IMR-90 (cell line): ENCODE measurements around the gene ZNF567. TPM values are rescaled to one million over a fixed set of nuclear protein-coding genes. Genes with fewer than 3 reads are reported as not detected.

ENCODE experiments used
- ATAC-seq: fragments of 200-7000 bp; cut with Tn5 transposase; 2 replicates; pipeline ENCODE4 v1.9.1; 2020; ENCODE audit warnings: low read depth, mild to moderate bottlenecking, moderate library complexity
- BruUV-seq: library from RNA; stranded (reverse); fragments of 400-500 nt; replicated peaks from 2 replicates; lab custom pipeline; 2021; lab: Mats Ljungman, UMichigan
- CTCF ChIA-PET: fragments of 300-600 bp; formaldehyde crosslinking; extraction: SDS; loops from one replicate; lab custom pipeline; 2021; ENCODE audit warnings: antibody characterized with exemption; lab: Yijun Ruan, JAX
- POLR2A ChIA-PET: fragments of 300-600 bp; sonication (Branson Sonifier 250); formaldehyde crosslinking; loops from one replicate; lab custom pipeline; 2022; ENCODE audit warnings: antibody characterized with exemption; ENCODE audit not compliant: unreplicated experiment; lab: Charles Lee
- DNase-seq: peaks from one replicate; pipeline ENCODE4 v3.0.0; 2013
- H2AFZ ChIP-seq: replicated peaks from 2 replicates; pipeline ENCODE3; 2013; ENCODE audit warnings: low read length, mild to moderate bottlenecking; ENCODE audit not compliant: poor library complexity
- H2AK5ac ChIP-seq: 2 replicates; pipeline ENCODE4 v1.6.1; 2013; ENCODE audit warnings: low read depth, low read length, inconsistent platforms
- H2AK9ac ChIP-seq: replicated peaks from 2 replicates; pipeline ENCODE3; 2013; ENCODE audit warnings: mild to moderate bottlenecking, low read depth, low read length, moderate library complexity; ENCODE audit not compliant: poor library complexity
- H2BK120ac ChIP-seq: 2 replicates; pipeline ENCODE4 v1.6.1; 2013; ENCODE audit warnings: low read depth, low read length, inconsistent platforms
- H2BK15ac ChIP-seq: 3 replicates; pipeline ENCODE4 v1.6.1; 2013; ENCODE audit warnings: low read depth, low read length, inconsistent platforms
- H2BK20ac ChIP-seq: 2 replicates; pipeline ENCODE4 v1.6.1; 2013; ENCODE audit warnings: low read depth, mild to moderate bottlenecking, inconsistent platforms, low read length, moderate library complexity
- H2BK5ac ChIP-seq: 2 replicates; pipeline ENCODE4 v1.6.1; 2013; ENCODE audit warnings: mild to moderate bottlenecking, low read depth, low read length, inconsistent platforms; ENCODE audit not compliant: poor library complexity, severe bottlenecking
- H3K14ac ChIP-seq: replicated peaks from 2 replicates; pipeline ENCODE4 v1.6.1; 2013; ENCODE audit warnings: low read depth, low read length, inconsistent platforms
- H3K18ac ChIP-seq: 2 replicates; pipeline ENCODE4 v1.6.1; 2013; ENCODE audit warnings: low read depth, low read length, control low read depth
- H3K23ac ChIP-seq: 2 replicates; pipeline ENCODE4 v1.6.1; 2013; ENCODE audit warnings: low read depth, low read length, inconsistent platforms
- H3K27ac ChIP-seq: 2 replicates; pipeline ENCODE4 v1.5.1; 2013; ENCODE audit warnings: mild to moderate bottlenecking, control low read depth, low read length; ENCODE audit not compliant: insufficient read depth
- H3K27me3 ChIP-seq: 2 replicates; pipeline ENCODE4 v1.6.1; 2013; ENCODE audit warnings: low read length; ENCODE audit not compliant: control insufficient read depth, insufficient read depth
- H3K36me3 ChIP-seq: 2 replicates; pipeline ENCODE4 v1.6.1; 2013; ENCODE audit warnings: low read length, mixed read lengths; ENCODE audit not compliant: control insufficient read depth, insufficient read depth
- H3K4ac ChIP-seq: 2 replicates; pipeline ENCODE4 v1.6.1; 2013; ENCODE audit warnings: low read depth, low read length, inconsistent platforms
- H3K4me1 ChIP-seq: 2 replicates; pipeline ENCODE4 v1.6.1; 2013; ENCODE audit warnings: low read length, mixed read lengths; ENCODE audit not compliant: control insufficient read depth, insufficient read depth
- H3K4me2 ChIP-seq: 2 replicates; pipeline ENCODE4 v1.6.1; 2013; ENCODE audit warnings: low read depth, mild to moderate bottlenecking, control low read depth, low read length, moderate library complexity
- H3K4me3 ChIP-seq: 2 replicates; pipeline ENCODE4 v1.5.1; 2013; ENCODE audit warnings: low read depth, mild to moderate bottlenecking, control low read depth, low read length, moderate library complexity; ENCODE audit not compliant: insufficient read depth
- H3K56ac ChIP-seq: 2 replicates; pipeline ENCODE4 v1.6.1; 2013; ENCODE audit warnings: low read length, inconsistent platforms; ENCODE audit not compliant: insufficient read depth; ENCODE audit errors: extremely low read depth
- H3K79me1 ChIP-seq, 2 experiments: 2 replicates each; pipeline ENCODE4 v1.6.1; 2013; ENCODE audit warnings: low read length in 2 of 2, inconsistent platforms in 1 of 2, low read depth in 1 of 2
- H3K9ac ChIP-seq: 2 replicates; pipeline ENCODE4 v1.6.1; 2013; ENCODE audit warnings: low read depth, low read length, control low read depth
- H3K9me1 ChIP-seq: 2 replicates; pipeline ENCODE4 v1.6.1; 2013; ENCODE audit warnings: low read length, inconsistent platforms; ENCODE audit not compliant: insufficient read depth
- H3K9me3 ChIP-seq: 2 replicates; pipeline ENCODE4 v1.6.1; 2013; ENCODE audit warnings: low read length; ENCODE audit not compliant: control insufficient read depth, insufficient read depth
- H4K20me1 ChIP-seq: 2 replicates; pipeline ENCODE4 v1.6.1; 2013; ENCODE audit warnings: low read length, inconsistent platforms; ENCODE audit not compliant: insufficient read depth
- H4K5ac ChIP-seq: 2 replicates; pipeline ENCODE4 v1.6.1; 2013; ENCODE audit warnings: mild to moderate bottlenecking, low read depth, low read length, control low read depth
- H4K8ac ChIP-seq, 2 experiments: 2 replicates each; pipeline ENCODE4 v1.6.1; 2013; ENCODE audit warnings: low read depth in 2 of 2, low read length in 2 of 2, control low read depth in 1 of 2, inconsistent platforms in 1 of 2
- H4K91ac ChIP-seq: 2 replicates; pipeline ENCODE4 v1.6.1; 2013; ENCODE audit warnings: low read depth, low read length, inconsistent platforms; ENCODE audit not compliant: insufficient read depth
- BHLHE40 ChIP-seq: fragments of 150-350 bp; IDR thresholded peaks from 2 replicates; pipeline ENCODE4 v1.6.1; 2016; ENCODE audit warnings: mild to moderate bottlenecking, low read depth, low read length
- CEBPB ChIP-seq: IDR thresholded peaks from 2 replicates; pipeline ENCODE4 v1.6.1; 2012; ENCODE audit warnings: low read depth, low read length, improper control_type of control experiment
- CHD1 ChIP-seq: IDR thresholded peaks from 2 replicates; pipeline ENCODE4 v1.6.1; 2012; ENCODE audit warnings: low read depth, low read length, improper control_type of control experiment
- CTCF ChIP-seq: conservative IDR thresholded peaks from 2 replicates; pipeline ENCODE4 v1.5.1; 2012; ENCODE audit warnings: mild to moderate bottlenecking, low read depth, low read length, improper control_type of control experiment
- FOS ChIP-seq: fragments of 150-350 bp; IDR thresholded peaks from 2 replicates; pipeline ENCODE4 v1.6.1; 2016; ENCODE audit warnings: low read depth, low read length
- MAZ ChIP-seq: IDR thresholded peaks from 2 replicates; pipeline ENCODE4 v1.6.1; 2012; ENCODE audit warnings: low read depth, mild to moderate bottlenecking, low read length, improper control_type of control experiment, moderate library complexity, borderline replicate concordance
- NFE2L2 ChIP-seq: fragments of 150-350 bp; IDR thresholded peaks from 2 replicates; pipeline ENCODE4 v1.6.1; 2016; ENCODE audit warnings: low read depth, mild to moderate bottlenecking, low read length
- RAD21 ChIP-seq: IDR thresholded peaks from 2 replicates; pipeline ENCODE4 v1.6.1; 2012; ENCODE audit warnings: low read length, improper control_type of control experiment
- RCOR1 ChIP-seq: IDR thresholded peaks from 2 replicates; pipeline ENCODE4 v1.6.1; 2012; ENCODE audit warnings: mild to moderate bottlenecking, low read length, improper control_type of control experiment; ENCODE audit not compliant: insufficient replicate concordance
- RFX5 ChIP-seq: IDR thresholded peaks from 2 replicates; pipeline ENCODE4 v1.8.0; 2012; ENCODE audit warnings: low read depth, mild to moderate bottlenecking, low read length, moderate library complexity
- SMC3 ChIP-seq: fragments of 150-350 bp; IDR thresholded peaks from 2 replicates; pipeline ENCODE4 v1.6.1; 2016; ENCODE audit warnings: low read depth, mild to moderate bottlenecking, antibody characterized with exemption, low read length, moderate library complexity
- USF2 ChIP-seq: fragments of 150-350 bp; IDR thresholded peaks from 2 replicates; pipeline ENCODE4 v1.6.1; 2017; ENCODE audit warnings: mild to moderate bottlenecking, antibody characterized with exemption, low read length, low read depth
- WGBS, 2 experiments: methylation state at CpG; one replicate each; pipeline versions ENCODE4 v1.1.5 to v1.1.7; 2013; ENCODE audit warnings: missing lambda C conversion rate in 2 of 2; ENCODE audit not compliant: insufficient read length in 1 of 2; ENCODE audit errors: extremely low coverage in 2 of 2; 5-methylcytosine and 5-hydroxymethylcytosine counted together
- dilution Hi-C: fragments of 300-500 bp; cut with HindIII; formaldehyde crosslinking; loops from one replicate; pipeline ENCODE4 v1.14.3; 2018; ENCODE audit warnings: low sequenced_read_pairs; ENCODE audit not compliant: unreplicated experiment
- in situ Hi-C: fragments of 300-500 bp; cut with MboI; formaldehyde crosslinking; loops from 3 replicates; pipeline ENCODE4 v1.14.3; 2019; ENCODE audit warnings: low sequenced_read_pairs, inconsistent platforms, mixed read lengths
- intact Hi-C: fragments of 100-400 bp; cut with micrococcal nuclease; formaldehyde crosslinking; loops from 2 replicates; pipeline ENCODE4 v1.10.0; 2022
- polyA plus RNA-seq, 3 experiments: library from polyadenylated mRNA; depleted of rRNA; stranded (reverse); fragments of >200 nt; gene quantifications; 2 replicates each; pipeline ENCODE4 v1.2.3, GENCODE V29; 2012; ENCODE audit warnings: low replicate concordance in 1 of 3
- total RNA-seq: library from RNA; depleted of rRNA; stranded (reverse); fragments of >200 nt; gene quantifications from 2 replicates; pipeline ENCODE4 v1.2.3, GENCODE V29; 2012
- TF ChIP-seq, protein P1 (sequence below): fragments of 150-350 bp; IDR thresholded peaks from 2 replicates; pipeline ENCODE4 v1.6.1; 2016; ENCODE audit warnings: low read depth, mild to moderate bottlenecking, low read length, moderate library complexity, borderline replicate concordance

The ZNF567 gene
- total and polyA plus RNA-seq, 2 of the 4 experiments (the other 2 are of a cell fraction), result 3.4 to 6.1 TPM

DNA sequence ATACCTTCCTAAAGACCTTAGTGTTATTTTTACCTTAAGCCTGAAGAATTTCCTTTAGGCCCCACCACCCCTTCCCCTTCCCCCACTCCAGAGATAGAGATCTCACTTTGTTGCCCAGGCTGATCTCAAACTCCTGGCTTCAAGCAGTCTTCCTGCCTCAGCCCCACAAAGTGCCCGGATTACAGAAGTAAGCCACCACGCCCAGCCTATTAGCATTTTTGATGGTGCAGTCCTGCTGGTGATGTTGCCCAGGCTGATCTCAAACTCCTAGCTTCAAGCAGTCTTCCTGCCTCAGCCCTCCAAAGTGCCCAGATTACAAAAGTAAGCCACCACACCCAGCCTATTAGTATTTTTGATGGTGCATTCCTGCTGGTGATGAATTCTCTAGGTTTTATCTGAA lies 22.0 kb downstream of the ZNF567 start:
- H3K4me2 ChIP-seq, result no peak overlapping the region
- no peak overlapping the region for H2AFZ ChIP-seq
- ChIA-PET CTCF (no interaction called here), POLR2A (no interaction called here)
- WGBS, 2 experiments, result no CpG with 5 or more reads among the region's 2 CpGs
- no peak overlapping the region for H3K56ac ChIP-seq
- H3K4me3 ChIP-seq, result no peak overlapping the region
- no peak overlapping the region for H3K23ac ChIP-seq
- peaks cover 32% of the 10 kb centered on the region for H3K36me3 ChIP-seq
- peaks cover 0 to 11% of the 10 kb centered on the region in 2 experiments; a peak in 3 of 4 replicates for H3K79me1 ChIP-seq
- in situ Hi-C loops (no loop called here), dilution Hi-C loops (no loop called here), intact Hi-C loops (no loop called here)
- no peak overlapping the region for H3K14ac ChIP-seq
- H4K91ac ChIP-seq, result no peak overlapping the region
- peaks cover 59% of the 10 kb centered on the region for H3K9me3 ChIP-seq
- H2AK5ac ChIP-seq, result no peak overlapping the region
- H2BK120ac ChIP-seq, result no peak overlapping the region
- no peak overlapping the region for H3K9ac ChIP-seq
- no peaks in the 10 kb centered on the region for H3K4me1 ChIP-seq
- BruUV-seq, result no TSS peak
- no peaks in the 10 kb centered on the region for H3K27me3 ChIP-seq
- no peak overlapping the region for H2BK20ac ChIP-seq
- H4K8ac ChIP-seq, result no peak overlapping the region
- H3K18ac ChIP-seq, result no peak overlapping the region
- no peak overlapping the region for H4K5ac ChIP-seq
- TF ChIP-seq RCOR1, result no peak
- no peak for TF ChIP-seq RAD21
- no peak for TF ChIP-seq BHLHE40
- TF ChIP-seq RFX5, result no peak
- TF ChIP-seq FOS, result no peak
- no peak for TF ChIP-seq NFE2L2
- TF ChIP-seq, protein P1, sequence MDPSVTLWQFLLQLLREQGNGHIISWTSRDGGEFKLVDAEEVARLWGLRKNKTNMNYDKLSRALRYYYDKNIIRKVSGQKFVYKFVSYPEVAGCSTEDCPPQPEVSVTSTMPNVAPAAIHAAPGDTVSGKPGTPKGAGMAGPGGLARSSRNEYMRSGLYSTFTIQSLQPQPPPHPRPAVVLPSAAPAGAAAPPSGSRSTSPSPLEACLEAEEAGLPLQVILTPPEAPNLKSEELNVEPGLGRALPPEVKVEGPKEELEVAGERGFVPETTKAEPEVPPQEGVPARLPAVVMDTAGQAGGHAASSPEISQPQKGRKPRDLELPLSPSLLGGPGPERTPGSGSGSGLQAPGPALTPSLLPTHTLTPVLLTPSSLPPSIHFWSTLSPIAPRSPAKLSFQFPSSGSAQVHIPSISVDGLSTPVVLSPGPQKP, result no peak
- no peak for TF ChIP-seq SMC3
- no peak for TF ChIP-seq MAZ
- TF ChIP-seq CEBPB, result no peak
- no peak for TF ChIP-seq USF2
- no peak for TF ChIP-seq CHD1
- no peak for TF ChIP-seq CTCF
- H3K4ac ChIP-seq, result no peak overlapping the region
- H2BK5ac ChIP-seq, result no peak overlapping the region
- DNase-seq (no peak), ATAC-seq (no peak)
- H2BK15ac ChIP-seq, result no peak overlapping the region
- H2AK9ac ChIP-seq, result no peak overlapping the region
- H3K9me1 ChIP-seq, result no peaks in the 10 kb centered on the region
- no peaks in the 10 kb centered on the region for H4K20me1 ChIP-seq
- H3K27ac ChIP-seq, result no peak overlapping the region
